SK-MEL-5 (cell line): ENCODE measurements around the gene AIMP2. TPM values are rescaled to one million over a fixed set of nuclear protein-coding genes. Genes with fewer than 3 reads are reported as not detected.
"Not testable (repeated sequence)": the region's sequence is repeated elsewhere in the genome, so short reads cannot be mapped to it uniquely, and the experiment has no call there.

Experiments
- DNase-seq: peaks from one replicate; pipeline ENCODE4 v3.0.0-alpha.2; 2016; ENCODE audit warnings: low read depth, low spot score
- in situ Hi-C: cut with HindIII; loops from 2 replicates; pipeline ENCODE4 v1.10.0; 2016; ENCODE audit warnings: low sequenced_read_pairs, high pct_unique_total_duplicates, low pct_unique_long_range_greater_than_20kb
- polyA plus RNA-seq, 2 experiments: library from polyadenylated mRNA; depleted of rRNA; stranded (reverse); fragments of >200 nt; gene quantifications; 2 replicates each; pipeline ENCODE4 v1.2.3, GENCODE V29; 2015
- total RNA-seq: library from RNA; depleted of rRNA; stranded (reverse); fragments of >200 nt; shearing (Covaris generic); gene quantifications from 2 replicates; pipeline ENCODE4 v1.2.3, GENCODE V29; 2014; rRNA removed

The AIMP2 gene
- total RNA-seq = 151 and 172 TPM in 2 replicates
- polyA plus RNA-seq (2015; cell fraction: cytosol; rRNA removed) = 118 and 139 TPM in 2 replicates
- 49.6 and 50.0 TPM in 2 replicates for polyA plus RNA-seq (2015; cell fraction: nucleus; rRNA removed)

DNA sequence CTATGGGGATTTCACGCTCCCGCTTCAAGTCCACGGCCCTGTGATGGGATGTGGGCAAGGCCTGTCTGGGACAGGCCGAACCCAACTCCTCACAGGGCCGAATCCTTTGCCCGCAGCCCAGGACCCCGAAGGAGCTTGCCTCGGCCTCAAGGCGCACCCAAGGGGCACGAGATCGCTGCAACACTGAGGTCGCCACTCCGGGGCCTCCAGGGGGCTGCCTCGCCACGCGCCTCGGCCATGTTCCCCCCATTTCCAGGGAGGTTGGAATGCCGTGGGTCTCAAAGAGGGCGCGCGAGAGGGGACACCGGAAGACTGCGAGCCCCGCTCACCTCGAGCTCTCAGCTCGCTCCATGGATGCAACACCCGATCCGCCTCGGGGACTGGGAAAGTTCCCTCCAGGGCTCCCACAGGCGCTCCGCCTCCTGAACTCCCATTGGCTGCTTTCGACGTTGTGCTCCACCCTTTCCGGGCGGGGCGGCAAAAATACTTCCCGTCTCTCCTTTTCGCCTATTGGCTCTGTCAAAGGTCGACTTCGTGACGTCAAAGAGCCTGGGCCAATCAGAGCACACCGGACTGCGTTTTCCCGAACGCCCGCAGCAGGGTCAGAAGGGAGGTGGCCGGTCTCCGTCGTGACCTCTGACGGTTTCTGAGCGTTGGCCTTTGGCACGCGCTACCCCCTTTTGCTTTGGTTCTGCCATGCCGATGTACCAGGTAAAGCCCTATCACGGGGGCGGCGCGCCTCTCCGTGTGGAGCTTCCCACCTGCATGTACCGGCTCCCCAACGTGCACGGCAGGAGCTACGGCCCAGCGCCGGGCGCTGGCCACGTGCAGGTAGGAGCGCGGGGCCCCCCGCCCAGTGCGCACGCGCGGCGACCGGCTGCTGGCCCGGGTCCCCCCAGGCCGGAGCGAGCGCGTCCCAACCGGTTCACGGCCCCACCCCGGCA, at the start of gene AIMP2, which contains the start of gene PMS2:
TSS of gene AIMP2 (plus strand) at position 605 of the 944 bp plus-strand sequence. CDS start at position 697, 92 bp downstream.
TSS of gene PMS2 (minus strand) at position 382 of the 944 bp plus-strand sequence. CDS start at position 352, 30 bp downstream.
- peak; percentile 100 for DNase-seq
- in situ Hi-C loops = no loop called here

DNA sequence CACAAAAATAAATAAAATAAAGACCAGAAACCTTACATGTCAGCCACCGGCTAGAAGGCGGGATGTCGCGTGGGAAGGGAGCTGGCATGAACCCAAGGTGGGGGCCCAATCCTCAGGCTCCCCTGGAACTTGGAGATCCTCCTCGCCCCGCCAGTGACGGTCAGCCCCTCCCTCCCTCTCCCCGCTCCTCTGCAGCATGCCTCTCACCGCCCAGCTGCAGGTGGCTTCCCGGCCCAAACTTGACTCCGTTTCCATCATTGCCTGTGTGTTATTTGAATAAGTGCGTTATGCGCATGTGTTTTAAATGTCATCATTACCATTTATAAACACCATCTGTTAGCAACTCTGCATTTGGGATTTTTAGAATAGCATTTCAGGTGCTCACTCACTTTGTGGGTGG, 45.9 kb upstream of the AIMP2 start:
- DNase-seq, in situ Hi-C loops: not testable (repeated sequence)

DNA sequence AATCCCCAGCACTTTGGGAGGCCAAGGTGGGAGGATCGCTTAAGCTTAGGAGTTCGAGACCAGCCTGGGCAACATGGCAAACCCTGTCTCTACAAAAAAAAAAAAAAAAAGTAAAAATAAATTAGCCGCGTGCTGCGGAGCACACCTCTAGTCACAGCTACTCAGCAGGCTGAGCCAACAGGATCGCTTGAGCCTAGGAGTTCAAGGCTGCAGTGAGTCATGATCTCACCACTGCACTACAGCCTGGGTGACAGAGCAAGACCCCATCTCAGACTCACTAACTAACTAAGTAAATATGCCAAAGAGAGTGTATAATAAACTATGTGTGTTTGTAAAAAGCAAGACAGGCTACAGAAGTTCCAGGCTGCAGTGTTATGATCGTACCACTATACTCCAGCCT, 45.3 kb upstream of the AIMP2 start:
- in situ Hi-C loops, DNase-seq: not testable (repeated sequence)

DNA sequence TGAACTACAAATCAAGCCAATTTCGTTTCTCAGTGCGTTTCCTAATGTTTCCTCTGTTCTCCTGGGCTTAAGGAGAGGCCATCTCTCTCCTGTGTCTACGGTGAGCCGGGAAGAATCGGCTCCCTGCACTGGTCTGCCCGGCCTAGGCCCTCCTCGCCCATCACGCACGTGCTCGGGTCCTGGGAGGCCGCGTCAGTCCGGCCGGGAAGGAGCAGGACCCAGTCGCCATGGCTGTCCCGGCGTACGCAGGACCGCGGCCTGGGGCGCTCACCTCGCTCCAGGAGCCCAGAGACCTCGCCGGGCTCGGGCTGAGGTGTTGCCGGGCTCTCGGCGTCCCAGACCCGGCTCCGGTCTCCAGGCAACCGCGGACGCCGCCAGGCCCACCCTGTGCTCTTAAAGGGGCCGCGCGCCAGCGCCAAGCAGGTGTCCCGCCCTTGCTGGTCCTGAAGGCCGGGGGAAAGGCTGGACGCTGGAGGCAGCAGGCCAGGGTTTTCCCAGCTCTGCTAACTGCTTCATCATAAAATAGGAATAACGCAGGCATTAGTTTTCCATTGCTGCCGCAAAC, 38.6 kb upstream of the AIMP2 start, which contains the start of gene RSPH10B:
TSS of gene RSPH10B (minus strand) at position 343 of the 565 bp plus-strand sequence. CDS start 3,573 bp downstream, outside the sequence.
- in situ Hi-C loops, DNase-seq: not testable (repeated sequence)

DNA sequence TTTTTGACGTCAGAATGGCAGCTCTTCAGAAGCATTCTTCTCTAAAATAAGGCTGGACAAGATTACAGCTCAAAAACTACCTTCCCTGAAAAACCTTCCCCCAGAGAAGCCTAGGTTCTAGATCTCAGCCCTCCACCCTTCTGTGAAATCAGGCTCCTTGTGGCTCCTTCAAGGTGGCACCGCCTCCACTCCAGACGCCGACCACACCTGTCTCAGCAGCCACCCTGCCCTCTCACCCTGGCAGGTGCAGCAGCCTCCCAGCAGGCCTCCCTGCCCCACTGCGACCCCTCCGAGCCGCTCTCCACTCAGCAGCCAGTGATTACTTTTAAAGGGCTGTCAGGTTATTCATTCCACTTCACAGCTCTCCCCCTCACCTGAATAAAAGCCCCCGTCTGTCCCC, 35.5 kb upstream of the AIMP2 start:
- in situ Hi-C loops, DNase-seq: not testable (repeated sequence)

DNA sequence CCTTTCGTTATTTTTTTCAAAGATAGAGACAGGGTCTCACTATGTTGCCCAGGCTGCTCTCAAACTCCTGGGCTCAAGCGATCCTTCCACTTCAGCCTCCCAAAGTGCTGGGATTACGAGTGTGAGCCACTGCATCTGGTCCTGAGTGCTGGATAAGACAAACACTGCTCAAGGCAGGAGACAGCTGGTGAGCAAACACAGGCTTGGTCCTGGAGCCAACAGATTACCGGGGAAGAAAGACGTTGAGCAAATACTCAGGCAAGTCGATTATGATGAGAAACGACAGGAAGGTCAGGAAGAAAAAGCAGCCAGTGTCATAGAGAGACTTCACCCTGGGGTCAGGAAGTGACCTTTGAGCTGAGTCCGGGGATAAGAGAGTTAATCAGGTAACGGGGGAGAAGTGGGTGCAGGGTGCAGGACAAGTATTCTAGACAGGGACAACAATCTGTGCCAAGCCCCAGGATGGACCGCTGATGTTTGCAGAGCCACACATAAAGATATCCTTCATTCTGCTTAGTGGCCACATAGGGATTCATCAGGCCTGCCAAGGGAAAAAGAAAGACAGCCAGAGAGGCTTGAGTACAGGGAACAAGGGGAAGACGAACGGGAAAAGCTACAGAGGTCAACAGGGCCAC, 29.3 kb upstream of the AIMP2 start:
- DNase-seq, in situ Hi-C loops: not testable (repeated sequence)

DNA sequence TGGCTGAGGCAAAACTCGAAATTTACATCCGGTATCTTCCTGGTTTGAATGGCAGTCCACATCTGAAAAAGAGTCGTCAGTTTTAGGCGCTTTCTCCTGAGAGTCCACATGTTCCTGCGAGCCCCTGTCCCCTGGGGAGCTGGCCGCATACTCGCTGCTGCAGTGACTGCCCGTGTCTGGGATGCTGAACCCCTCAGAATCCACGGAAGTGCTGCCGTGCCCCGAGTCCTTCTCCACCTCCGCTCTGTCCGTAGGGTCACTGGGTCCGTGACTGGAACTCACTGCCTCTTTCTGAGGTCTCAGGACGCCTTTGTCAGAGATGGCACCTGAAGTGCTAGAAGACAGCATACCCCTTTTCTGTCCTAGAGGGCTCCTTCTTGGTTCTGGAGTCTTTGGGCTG, 22.0 kb upstream of the AIMP2 start:
- in situ Hi-C loops = not testable (repeated sequence)

DNA sequence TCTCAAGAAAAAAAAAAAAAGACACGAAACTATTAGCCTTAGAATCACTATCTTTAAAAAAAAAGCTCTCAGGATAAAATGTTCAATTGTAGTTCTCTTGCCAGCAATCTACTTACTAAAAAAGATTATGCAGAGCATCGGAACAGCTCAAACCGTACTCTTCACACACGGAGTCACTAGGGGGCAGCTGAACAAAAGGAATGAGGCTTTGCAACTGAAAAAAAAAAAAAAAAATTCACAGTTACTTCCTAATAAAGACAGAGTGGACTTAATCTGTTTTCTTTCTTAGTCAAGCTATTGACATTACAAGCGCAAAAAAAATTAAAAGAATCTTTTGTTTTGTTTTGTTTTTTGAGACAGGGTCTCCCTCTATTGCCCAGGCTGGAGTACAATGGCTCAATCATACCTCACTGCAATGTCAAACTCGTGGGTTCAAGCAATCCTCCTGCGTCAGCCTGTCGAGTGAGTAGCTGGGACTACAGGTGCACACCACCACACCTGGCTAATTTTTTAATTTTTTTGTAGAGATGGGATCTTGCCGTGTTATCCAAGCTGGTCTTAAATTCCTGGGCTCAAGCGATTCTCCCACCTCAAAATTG, 11.8 kb upstream of the AIMP2 start:
- in situ Hi-C loops = no loop called here
- DNase-seq = peak; percentile 88

More for the DNA sequence above, 22.0 kb upstream of the AIMP2 start:
- not testable (repeated sequence) for DNase-seq

DNA sequence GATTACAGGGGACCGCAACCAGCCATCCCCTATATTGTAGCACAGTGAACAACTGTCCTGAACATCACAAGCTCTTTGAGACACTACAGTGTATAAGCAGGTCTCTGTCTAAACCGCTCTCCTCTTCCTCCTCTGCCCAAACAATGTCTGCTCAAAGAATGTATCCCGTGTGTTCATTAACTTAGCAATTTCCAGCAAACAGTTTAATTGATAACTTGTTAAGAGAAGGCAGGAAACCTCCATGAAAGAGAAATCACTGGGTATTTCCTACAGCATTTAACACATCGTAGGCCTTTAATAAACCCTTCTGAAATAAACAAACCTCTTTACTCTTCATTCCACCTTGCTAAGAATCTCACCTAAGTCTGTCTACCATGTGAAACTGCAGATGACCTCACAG, 1.7 kb upstream of the AIMP2 start:
- no peak for DNase-seq
- in situ Hi-C loops = no loop called here

DNA sequence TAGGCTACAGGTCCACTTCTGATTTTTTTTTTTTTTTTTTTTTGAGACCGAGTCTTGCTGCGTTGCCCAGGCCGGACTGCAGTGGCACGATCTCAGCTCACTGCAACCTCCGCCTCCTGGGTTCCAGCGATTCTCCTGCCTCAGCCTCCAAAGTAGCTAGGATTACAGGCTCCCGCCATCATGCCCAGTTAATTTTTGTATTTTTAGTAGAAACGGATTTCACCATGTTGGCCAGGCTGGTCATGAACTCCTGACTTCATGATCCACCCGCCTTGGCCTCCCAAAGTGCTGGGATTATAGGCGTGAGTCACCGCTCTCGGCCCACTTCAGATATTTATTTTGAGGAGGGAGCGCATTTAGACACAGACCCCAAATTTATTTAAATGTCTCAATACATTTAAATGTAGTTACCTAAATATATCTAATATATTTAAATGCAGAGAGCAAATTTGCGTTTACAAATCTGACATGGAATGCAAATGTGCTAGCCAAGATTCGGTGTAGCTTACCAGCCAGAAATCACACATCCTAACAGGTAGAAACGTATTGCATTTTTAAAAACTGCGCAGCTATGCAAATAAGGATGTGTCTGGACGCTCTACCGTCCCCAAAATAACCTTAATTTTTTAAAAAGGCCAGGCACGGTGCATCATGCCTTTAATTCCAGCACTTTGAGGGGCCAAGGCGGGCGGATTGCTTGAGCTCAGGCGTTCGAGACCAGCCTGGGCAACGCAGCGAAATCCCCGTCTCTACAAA, 1.1 kb upstream of the AIMP2 start:
- in situ Hi-C loops, DNase-seq: not testable (repeated sequence)

DNA sequence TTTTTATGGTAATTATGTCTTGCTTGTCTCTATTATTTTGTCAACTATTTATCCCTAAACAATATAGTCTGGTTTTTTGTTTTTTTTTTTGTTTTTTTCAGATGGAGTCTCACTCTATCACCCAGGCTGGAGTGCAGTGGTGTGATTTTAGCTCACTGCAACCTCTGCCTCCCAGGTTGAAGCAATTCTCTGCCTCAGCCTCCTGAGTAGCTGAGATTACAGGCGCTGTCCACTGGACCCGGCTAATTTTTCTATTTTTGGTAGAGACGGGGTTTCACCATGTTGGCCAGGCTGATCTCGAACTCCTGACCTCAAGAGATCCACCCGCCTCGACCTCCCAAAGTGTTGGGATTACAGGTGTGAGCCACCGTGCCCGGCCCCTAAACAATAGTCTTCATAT, 1.3 kb downstream of the AIMP2 start:
- in situ Hi-C loops, DNase-seq: not testable (repeated sequence)

DNA sequence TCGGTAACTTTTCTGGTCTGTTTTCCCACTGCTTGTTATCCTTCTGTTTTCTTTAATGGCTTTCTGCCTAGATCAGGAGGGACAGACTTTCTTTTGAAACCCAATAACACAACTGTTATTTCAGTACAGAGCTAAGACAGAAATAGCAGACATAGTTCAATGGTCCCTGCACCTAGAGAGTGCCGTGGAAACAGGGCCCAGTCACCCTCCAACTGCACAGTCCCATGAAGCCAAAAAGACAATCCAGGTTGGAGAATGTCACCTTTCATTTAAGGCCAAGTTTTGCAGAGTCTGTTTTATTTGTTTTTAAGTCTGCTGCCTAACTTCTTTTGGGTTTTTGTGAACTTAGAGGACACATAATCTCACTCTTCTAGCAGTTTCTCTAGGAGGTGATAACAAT, 2.5 kb downstream of the AIMP2 start:
- DNase-seq = no peak
- in situ Hi-C loops = no loop called here

DNA sequence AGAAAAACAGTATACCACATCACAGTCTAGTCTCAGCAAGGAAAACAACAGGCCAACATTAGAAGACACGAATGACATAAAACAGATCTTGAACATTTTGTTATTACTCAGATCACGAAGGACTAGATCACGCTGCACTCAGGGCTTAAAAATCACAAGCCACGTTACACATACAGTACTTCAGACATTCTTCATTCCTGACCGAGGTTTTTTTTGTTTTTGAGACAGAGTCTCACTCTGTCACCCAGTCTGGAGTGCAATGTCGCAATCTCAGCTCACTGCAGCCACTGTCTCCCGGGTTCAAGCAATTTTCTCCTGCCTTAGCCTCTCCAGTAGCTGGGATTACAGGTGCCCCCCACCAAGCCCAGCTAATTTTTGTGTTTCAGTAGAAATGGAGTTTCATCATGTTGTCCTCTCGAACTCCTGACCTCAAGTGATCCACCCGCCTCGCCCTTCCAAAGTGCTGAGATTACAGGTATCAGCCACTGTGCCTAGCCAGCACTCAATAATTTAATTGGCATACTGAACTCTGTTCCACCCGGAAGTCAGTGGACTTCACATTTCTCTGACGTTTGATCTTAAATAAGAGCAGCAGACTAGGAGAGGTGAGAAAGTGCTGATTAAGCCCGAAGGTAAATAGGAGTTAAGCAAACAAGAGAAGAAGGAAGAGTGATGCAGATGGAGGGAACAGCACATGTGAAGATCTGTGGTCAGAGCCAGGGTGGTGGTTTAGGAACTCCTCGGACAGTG, 3.5 kb downstream of the AIMP2 start:
- in situ Hi-C loops = no loop called here
- DNase-seq = no peak

DNA sequence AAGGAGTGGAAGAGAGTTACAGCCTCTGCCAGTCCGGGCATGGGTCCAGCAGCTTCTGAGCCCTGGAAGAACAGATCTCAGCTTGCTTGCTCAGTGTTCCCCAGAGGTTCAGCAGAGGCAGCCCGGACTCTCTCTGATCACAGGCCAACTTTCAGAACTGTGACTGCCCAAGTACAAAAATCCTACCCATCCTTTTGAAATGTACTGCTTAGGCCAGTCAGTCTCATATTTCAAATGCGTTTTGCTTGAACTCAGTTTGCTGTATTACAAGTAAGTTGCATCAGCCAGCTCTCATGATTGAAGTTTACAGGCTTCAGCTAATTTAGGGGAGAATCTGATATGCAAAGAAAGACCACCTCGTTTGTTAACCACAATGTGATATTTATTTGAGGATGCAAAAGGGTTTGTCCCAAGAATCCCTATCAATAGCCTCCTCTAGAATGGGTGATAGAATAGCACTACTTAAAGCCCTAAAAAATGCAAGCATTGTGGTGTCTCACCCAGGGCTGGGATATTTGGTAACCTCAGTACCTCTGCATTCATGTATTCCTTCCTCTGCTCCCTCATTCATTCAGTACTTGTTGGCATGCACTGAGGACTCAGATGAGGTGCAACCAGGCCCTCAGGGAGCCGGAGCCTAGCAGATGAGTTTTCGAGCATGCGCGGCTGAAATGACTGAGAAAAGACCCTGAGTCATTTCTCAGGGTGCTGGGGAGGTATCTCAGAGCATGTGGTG, 7.0 kb downstream of the AIMP2 start:
- DNase-seq = peak; percentile 70

DNA sequence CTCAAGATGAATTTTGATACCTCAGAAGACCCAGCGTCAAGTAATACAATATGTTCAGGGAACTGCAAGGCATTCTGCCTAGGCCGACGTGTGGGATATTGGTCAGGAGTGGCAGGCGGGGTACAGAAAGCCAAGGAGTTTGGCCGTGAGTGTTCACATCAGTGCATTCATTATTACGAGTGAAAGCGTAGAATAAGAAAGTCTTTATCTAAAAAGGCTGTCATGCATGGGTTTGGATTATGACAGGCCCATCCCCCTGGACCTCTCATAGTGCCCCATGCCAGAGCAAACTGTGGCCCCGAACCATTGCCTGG, 7.5 kb downstream of the AIMP2 start:
- in situ Hi-C loops = no loop called here
- DNase-seq = no peak

More for the DNA sequence above, 7.0 kb downstream of the AIMP2 start:
- in situ Hi-C loops = no loop called here
